ENCODE results near the gene TRAP1. TPM values are rescaled to one million over a fixed set of nuclear protein-coding genes. Genes with fewer than 3 reads are reported as not detected.

The TRAP1 gene
- total RNA-seq, 1 donor from 2014 or later = 212 TPM

DNA sequence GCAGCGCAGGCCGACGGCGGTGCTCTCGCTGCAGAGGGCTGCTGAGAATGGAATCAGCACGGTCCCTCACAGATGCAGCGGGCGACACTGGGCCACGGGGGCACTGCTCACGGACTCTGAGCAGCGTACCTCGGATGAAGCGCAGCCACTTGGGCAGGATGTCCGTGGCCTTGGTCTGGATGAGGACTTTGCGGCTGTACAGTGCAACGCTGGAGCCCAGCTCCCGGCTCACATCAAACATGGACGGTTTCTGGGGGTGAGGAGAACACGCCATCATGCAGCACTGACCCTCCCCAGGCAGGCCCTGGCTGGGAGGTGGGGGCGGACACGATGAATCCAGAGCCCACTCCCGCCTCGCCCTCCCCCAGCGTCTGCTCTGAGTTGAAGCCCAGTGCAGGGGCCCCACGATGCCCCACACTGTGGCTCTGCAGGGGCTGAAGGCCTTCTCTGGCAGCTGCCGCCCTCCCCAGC, 44.7 kb downstream of the TRAP1 start:
- Mint-ChIP-seq H3K27me3 (no peaks in the 10 kb centered on the region), H3K9me3 (ENCODE audit: low read depth) (no peaks in the 10 kb centered on the region), H3K36me3 (ENCODE audit: insufficient read depth) (peaks cover 18% of the 10 kb centered on the region), H3K4me3 (ENCODE audit: low read depth) (no peak overlapping the region), H3K27ac (no peak overlapping the region), H3K4me1 (ENCODE audit: low read depth) (no peaks in the 10 kb centered on the region)
- TF ChIP-seq, protein P1, sequence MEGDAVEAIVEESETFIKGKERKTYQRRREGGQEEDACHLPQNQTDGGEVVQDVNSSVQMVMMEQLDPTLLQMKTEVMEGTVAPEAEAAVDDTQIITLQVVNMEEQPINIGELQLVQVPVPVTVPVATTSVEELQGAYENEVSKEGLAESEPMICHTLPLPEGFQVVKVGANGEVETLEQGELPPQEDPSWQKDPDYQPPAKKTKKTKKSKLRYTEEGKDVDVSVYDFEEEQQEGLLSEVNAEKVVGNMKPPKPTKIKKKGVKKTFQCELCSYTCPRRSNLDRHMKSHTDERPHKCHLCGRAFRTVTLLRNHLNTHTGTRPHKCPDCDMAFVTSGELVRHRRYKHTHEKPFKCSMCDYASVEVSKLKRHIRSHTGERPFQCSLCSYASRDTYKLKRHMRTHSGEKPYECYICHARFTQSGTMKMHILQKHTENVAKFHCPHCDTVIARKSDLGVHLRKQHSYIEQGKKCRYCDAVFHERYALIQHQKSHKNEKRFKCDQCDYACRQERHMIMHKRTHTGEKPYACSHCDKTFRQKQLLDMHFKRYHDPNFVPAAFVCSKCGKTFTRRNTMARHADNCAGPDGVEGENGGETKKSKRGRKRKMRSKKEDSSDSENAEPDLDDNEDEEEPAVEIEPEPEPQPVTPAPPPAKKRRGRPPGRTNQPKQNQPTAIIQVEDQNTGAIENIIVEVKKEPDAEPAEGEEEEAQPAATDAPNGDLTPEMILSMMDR (IDR thresholded peaks at IDR 0.05; ENCODE audit: unreplicated experiment) = no peak
- DNase-seq (ENCODE audit: low spot score, unreplicated experiment) = no peak

DNA sequence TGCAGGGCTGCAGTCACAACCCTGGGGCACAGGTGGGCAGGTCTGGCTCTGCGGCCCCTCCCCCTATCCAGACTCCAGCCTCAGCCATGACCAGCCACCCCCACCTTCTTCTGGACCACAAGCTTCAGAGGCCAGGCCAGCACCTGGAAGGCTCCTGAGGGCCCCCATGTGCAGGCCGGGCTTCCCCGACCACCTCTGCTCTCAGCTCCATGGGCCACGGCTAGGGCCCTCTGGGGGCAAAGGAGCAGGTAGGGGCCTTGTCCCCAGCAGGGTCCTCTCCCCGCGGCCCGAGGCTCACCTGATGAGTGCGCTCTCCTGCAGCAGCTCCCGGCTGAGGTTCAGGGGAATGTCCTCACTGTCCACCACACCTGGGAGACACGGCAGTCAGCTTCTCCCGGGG, 45.9 kb downstream of the TRAP1 start:
- no peak overlapping the region for H3K27ac Mint-ChIP-seq
- H3K4me3 Mint-ChIP-seq (ENCODE audit: low read depth) = no peak overlapping the region
- no peaks in the 10 kb centered on the region for H3K27me3 Mint-ChIP-seq
- H3K4me1 Mint-ChIP-seq (ENCODE audit: low read depth) = no peaks in the 10 kb centered on the region
- H3K36me3 Mint-ChIP-seq (ENCODE audit: insufficient read depth) = peaks cover 21% of the 10 kb centered on the region
- TF ChIP-seq, protein P1 (IDR thresholded peaks at IDR 0.05; ENCODE audit: unreplicated experiment) = no peak
- H3K9me3 Mint-ChIP-seq (ENCODE audit: low read depth) = no peaks in the 10 kb centered on the region
- no peak for DNase-seq (ENCODE audit: low spot score, unreplicated experiment)

DNA sequence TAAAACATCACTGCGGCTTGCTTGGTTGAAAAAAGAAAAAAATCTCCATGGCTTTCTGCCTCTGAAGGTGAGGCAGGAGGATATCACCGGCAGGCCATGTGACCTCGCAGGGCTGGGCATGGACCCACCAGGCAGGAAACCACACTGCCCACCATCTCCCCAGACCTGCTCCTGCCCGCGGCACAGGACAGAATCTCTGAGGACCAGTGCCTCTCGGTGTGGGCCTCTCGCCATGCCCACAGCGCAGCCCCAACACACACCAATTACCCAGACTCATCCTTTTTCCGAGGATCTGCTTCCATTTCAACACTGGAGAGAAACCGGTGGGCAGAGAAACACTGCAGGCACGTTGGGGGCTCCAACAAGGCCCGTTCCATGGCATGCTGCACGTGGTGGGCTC, 46.6 kb downstream of the TRAP1 start:
- peaks cover 21% of the 10 kb centered on the region for H3K36me3 Mint-ChIP-seq (ENCODE audit: insufficient read depth)
- no peak overlapping the region for H3K27ac Mint-ChIP-seq
- no peaks in the 10 kb centered on the region for H3K9me3 Mint-ChIP-seq (ENCODE audit: low read depth)

DNA sequence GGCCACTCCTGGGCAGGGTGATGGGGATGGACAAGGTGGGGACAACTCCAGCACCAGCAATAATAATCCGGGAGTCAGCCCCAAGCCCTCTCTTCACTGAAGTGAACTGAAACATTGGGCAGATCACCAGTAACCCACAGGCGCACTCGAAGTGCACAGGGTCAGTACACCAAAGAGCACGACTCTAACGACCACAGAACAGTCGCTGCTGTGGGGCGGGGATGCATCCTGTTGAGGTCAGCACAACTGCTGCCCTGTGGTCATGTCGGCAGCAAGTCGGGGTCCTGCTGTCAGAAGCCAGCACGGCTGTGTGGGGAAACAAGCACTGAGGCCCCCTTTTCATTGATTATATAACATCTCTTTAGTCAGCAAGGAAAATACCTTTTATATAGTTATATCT, 48.2 kb downstream of the TRAP1 start:
- TF ChIP-seq, protein P1 (IDR thresholded peaks at IDR 0.05; ENCODE audit: unreplicated experiment) = no peak
- H3K27ac Mint-ChIP-seq = peak overlapping the region; percentile 64
- no peak overlapping the region for H3K4me3 Mint-ChIP-seq (ENCODE audit: low read depth)
- no peaks in the 10 kb centered on the region for H3K27me3 Mint-ChIP-seq
- H3K4me1 Mint-ChIP-seq (ENCODE audit: low read depth) = no peaks in the 10 kb centered on the region
- no peaks in the 10 kb centered on the region for H3K9me3 Mint-ChIP-seq (ENCODE audit: low read depth)
- peaks cover 23% of the 10 kb centered on the region for H3K36me3 Mint-ChIP-seq (ENCODE audit: insufficient read depth)
- DNase-seq (ENCODE audit: low spot score, unreplicated experiment) = no peak

More for the DNA sequence above, 46.6 kb downstream of the TRAP1 start:
- no peak overlapping the region for H3K4me3 Mint-ChIP-seq (ENCODE audit: low read depth)
- DNase-seq (ENCODE audit: low spot score, unreplicated experiment) = no peak
- no peaks in the 10 kb centered on the region for H3K27me3 Mint-ChIP-seq
- H3K4me1 Mint-ChIP-seq (ENCODE audit: low read depth) = no peaks in the 10 kb centered on the region
- TF ChIP-seq, protein P1 (IDR thresholded peaks at IDR 0.05; ENCODE audit: unreplicated experiment) = no peak

DNA sequence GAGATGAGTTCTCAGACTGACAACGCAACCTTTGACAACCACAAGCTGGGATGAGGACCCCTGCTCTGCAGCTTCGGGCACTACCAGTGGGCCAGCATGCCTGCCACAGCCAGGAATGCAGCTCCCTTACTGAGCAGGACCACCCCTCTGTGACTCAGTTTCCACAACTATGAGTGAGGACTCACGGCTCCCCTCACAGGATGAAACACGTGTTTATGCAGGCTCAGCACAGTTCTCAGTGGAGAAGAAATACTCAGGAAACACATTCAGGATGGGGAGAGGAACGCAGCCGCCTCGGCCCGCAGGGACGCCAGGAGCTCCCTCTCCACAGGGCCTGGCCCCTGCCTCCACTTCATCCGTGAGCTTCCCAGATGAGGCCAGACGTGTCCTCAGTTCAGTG, 48.7 kb downstream of the TRAP1 start:
- no peak for DNase-seq (ENCODE audit: low spot score, unreplicated experiment)
- TF ChIP-seq, protein P1 (IDR thresholded peaks at IDR 0.05; ENCODE audit: unreplicated experiment) = no peak
- H3K36me3 Mint-ChIP-seq (ENCODE audit: insufficient read depth) = peaks cover 23% of the 10 kb centered on the region
- no peaks in the 10 kb centered on the region for H3K9me3 Mint-ChIP-seq (ENCODE audit: low read depth)
- no peaks in the 10 kb centered on the region for H3K4me1 Mint-ChIP-seq (ENCODE audit: low read depth)
- no peaks in the 10 kb centered on the region for H3K27me3 Mint-ChIP-seq
- no peak overlapping the region for H3K4me3 Mint-ChIP-seq (ENCODE audit: low read depth)
- H3K27ac Mint-ChIP-seq = no peak overlapping the region
